Parathyroid adenoma (tissue), 2 donors: Measurements from ENCODE around the gene IARS1.

Experiments used
- H2AFZ ChIP-seq: fragments of 300-600 bp; sonication (generic); one replicate; pipeline ENCODE4 v1.7.0; 2017; ENCODE audit warnings: antibody characterized with exemption, mild to moderate bottlenecking
- H3K27ac ChIP-seq: fragments of 300-600 bp; sonication (generic); one replicate; pipeline ENCODE4 v1.7.0; 2017
- H3K27me3 ChIP-seq: fragments of 300-600 bp; sonication (generic); one replicate; pipeline ENCODE4 v1.7.0; 2017; ENCODE audit warnings: low read length; ENCODE audit not compliant: control insufficient read depth, insufficient read depth
- H3K36me3 ChIP-seq: fragments of 300-600 bp; sonication (generic); one replicate; pipeline ENCODE4 v1.7.0; 2017; ENCODE audit warnings: low read length; ENCODE audit not compliant: control insufficient read depth, insufficient read depth
- H3K4me1 ChIP-seq: fragments of 300-600 bp; sonication (generic); one replicate; pipeline ENCODE4 v1.7.0; 2017; ENCODE audit warnings: control low read depth
- H3K4me2 ChIP-seq: fragments of 300-600 bp; sonication (generic); one replicate; pipeline ENCODE4 v1.7.0; 2017; ENCODE audit warnings: low read length
- H3K4me3 ChIP-seq: fragments of 300-600 bp; sonication (generic); one replicate; pipeline ENCODE4 v1.7.0; 2017; ENCODE audit warnings: low read depth, low read length
- H3K79me2 ChIP-seq: fragments of 300-600 bp; sonication (generic); one replicate; pipeline ENCODE4 v1.7.0; 2017; ENCODE audit warnings: control low read depth
- H3K9ac ChIP-seq: fragments of 300-600 bp; sonication (generic); one replicate; pipeline ENCODE4 v1.7.0; 2017; ENCODE audit warnings: mild to moderate bottlenecking
- H3K9me3 ChIP-seq: fragments of 300-600 bp; sonication (generic); one replicate; pipeline ENCODE4 v1.7.0; 2017; ENCODE audit warnings: low read length; ENCODE audit not compliant: control insufficient read depth
- TF ChIP-seq, protein P1 (sequence below): fragments of 300-600 bp; sonication (generic); IDR thresholded peaks from one replicate; pipeline ENCODE4 v1.7.0; 2017; ENCODE audit warnings: antibody characterized with exemption, mild to moderate bottlenecking
- donor health status: primary hyperparathyroidism.

The IARS1 gene

DNA sequence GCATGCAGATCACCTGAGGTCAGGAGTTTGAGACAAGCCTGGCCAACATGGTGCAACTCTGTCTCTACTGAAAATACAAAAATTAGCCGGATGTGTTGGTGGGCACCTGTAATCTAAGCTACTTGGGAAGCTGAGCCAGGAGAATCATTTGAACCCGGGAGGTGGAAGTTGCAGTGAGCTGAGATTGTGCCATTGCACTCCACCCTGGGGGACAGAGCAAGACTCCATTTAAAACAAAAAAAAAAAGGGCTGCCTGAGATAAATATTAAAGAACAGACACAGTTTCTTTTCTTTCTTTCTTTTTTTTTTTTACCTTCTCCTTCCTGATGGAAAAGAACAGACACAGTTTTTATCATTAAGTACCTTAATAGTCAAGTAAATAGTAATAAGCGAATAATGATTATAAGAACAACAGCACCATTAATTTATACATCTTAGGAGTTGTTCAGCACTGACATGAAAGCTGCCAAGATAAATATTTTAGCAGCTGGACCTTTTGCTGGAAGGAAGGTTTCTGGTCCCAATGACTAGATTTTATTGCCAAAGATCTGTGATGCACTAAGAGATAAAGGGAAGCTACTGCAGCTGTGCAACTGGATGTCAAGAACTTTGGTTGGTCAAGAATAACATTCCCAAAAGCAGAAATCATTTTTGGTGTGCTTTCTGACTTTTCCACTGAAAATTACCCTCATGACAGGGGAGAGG is 39.2 kb upstream of the IARS1 start:
- Histone ChIP-seq H3K79me2 (no peaks in the 10 kb centered on the region), H3K4me2 (no peak overlapping the region), H2AFZ (no peak overlapping the region), H3K27ac (no peak overlapping the region), H3K9me3 (no peaks in the 10 kb centered on the region), H3K36me3 (no peaks in the 10 kb centered on the region), H3K9ac (no peak overlapping the region), H3K4me1 (no peaks in the 10 kb centered on the region), H3K4me3 (no peak overlapping the region), H3K27me3 (no peaks in the 10 kb centered on the region)
- TF ChIP-seq, protein P1, sequence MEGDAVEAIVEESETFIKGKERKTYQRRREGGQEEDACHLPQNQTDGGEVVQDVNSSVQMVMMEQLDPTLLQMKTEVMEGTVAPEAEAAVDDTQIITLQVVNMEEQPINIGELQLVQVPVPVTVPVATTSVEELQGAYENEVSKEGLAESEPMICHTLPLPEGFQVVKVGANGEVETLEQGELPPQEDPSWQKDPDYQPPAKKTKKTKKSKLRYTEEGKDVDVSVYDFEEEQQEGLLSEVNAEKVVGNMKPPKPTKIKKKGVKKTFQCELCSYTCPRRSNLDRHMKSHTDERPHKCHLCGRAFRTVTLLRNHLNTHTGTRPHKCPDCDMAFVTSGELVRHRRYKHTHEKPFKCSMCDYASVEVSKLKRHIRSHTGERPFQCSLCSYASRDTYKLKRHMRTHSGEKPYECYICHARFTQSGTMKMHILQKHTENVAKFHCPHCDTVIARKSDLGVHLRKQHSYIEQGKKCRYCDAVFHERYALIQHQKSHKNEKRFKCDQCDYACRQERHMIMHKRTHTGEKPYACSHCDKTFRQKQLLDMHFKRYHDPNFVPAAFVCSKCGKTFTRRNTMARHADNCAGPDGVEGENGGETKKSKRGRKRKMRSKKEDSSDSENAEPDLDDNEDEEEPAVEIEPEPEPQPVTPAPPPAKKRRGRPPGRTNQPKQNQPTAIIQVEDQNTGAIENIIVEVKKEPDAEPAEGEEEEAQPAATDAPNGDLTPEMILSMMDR, result no peak

DNA sequence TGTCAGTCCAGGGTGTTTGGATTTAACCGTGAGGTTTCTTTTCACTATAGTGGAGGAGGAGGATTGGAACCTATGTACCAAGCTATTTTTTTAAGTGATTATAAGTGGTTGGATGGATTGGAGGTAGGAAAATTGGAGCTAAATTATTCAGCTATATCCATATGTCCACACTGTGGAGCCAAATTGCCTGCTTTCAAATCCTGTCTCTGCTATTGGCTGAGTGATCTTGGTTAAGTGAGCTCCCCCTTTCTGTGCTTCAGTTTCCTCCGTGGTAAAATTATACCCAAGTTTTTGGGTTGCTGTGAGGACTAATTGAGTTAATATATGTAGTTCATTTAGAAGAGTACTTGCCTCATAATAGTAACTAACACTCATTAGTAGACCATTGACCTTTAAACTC is 34.7 kb upstream of the IARS1 start:
- Histone ChIP-seq H3K79me2 (peaks cover 3% of the 10 kb centered on the region), H3K9me3 (no peaks in the 10 kb centered on the region), H3K4me1 (peaks cover 3% of the 10 kb centered on the region), H3K4me3 (no peak overlapping the region), H3K9ac (no peak overlapping the region), H2AFZ (no peak overlapping the region), H3K27me3 (no peaks in the 10 kb centered on the region), H3K4me2 (no peak overlapping the region), H3K27ac (no peak overlapping the region), H3K36me3 (no peaks in the 10 kb centered on the region)
- TF ChIP-seq, protein P1, result no peak

DNA sequence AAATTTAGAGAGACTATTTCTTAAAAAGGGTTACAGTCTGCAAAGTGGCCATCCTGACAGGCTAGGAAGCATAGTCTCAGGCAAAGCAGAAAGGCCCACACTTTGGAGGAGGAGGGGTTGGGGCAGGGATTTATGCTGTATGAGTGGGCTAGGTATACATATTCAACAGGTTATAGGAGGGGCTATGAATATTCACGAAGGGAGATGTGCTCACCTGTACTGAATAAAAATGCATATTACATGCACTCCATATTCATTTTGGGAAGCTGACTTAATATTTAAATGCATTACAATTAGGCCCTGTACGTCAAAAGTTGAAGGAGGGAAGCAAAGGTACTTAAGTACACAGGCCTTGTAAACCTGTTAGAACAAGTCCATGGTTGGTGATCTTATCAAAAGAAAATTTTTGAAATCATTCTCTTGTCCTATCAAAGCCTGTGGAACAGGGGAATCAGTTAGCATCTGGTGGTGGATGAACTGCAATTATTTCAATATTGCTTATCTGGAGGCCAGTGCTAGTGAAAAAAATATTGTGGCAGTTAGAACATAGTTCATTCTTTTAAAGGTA is 33.9 kb upstream of the IARS1 start:
- TF ChIP-seq, protein P1, result no peak
- H3K27ac ChIP-seq, result no peak overlapping the region
- peaks cover 3% of the 10 kb centered on the region for H3K79me2 ChIP-seq
- no peak overlapping the region for H3K9ac ChIP-seq
- H3K9me3 ChIP-seq, result no peaks in the 10 kb centered on the region
- H3K4me1 ChIP-seq, result peaks cover 3% of the 10 kb centered on the region
- no peak overlapping the region for H3K4me3 ChIP-seq
- no peaks in the 10 kb centered on the region for H3K36me3 ChIP-seq
- no peaks in the 10 kb centered on the region for H3K27me3 ChIP-seq
- H3K4me2 ChIP-seq, result no peak overlapping the region
- no peak overlapping the region for H2AFZ ChIP-seq

DNA sequence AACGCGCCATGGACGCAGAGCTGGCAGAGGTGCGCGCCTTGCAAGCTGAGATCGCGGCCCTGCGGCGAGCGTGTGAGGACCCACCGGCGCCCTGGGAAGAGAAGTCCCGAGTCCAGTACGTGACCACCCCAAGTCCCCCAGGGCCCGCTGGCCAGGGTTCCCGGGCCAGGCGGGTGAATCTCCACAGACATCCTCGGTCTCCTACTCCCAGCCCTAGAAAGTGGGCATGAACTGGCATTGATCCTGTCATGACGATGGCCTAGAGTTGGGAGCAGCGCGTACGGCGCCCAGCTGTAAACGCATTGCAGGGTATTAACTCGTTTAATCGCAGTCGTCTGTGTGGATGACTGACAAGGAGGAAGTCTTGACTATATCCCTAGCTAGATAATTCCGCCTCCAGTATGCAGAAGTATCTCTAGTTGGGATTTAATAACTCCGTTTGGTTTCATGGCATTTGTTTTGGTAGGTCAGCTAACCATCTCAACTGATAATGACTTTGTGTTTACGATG is 32.5 kb upstream of the IARS1 start:
- no peaks in the 10 kb centered on the region for H3K9me3 ChIP-seq

More for the DNA sequence above, 32.5 kb upstream of the IARS1 start:
- Histone ChIP-seq H3K27ac (peak overlapping the region; percentile 91), H3K4me3 (peak overlapping the region; percentile 99), H3K4me2 (peak overlapping the region; percentile 88), H3K27me3 (no peaks in the 10 kb centered on the region), H3K79me2 (peaks cover 3% of the 10 kb centered on the region), H3K9ac (no peak overlapping the region), H3K36me3 (no peaks in the 10 kb centered on the region), H3K4me1 (peaks cover 3% of the 10 kb centered on the region), H2AFZ (peak overlapping the region; percentile 77)
- TF ChIP-seq, protein P1, result no peak
